HG02571 (cell line): Measurements from ENCODE around the gene HUNK.

Experiments used
- ATAC-seq: cut with Tn5 transposase; IDR thresholded peaks from one replicate; pipeline ENCODE4 v1.9.1; 2021; ENCODE audit warnings: mild to moderate bottlenecking, moderate library complexity; ENCODE audit not compliant: unreplicated experiment

HUNK gene

GRCh38 chr21:31895077-31895835 lies 22.4 kb downstream of the HUNK start:
- ATAC-seq: no peak

- ATAC-seq: no peak
Measured at GRCh38 chr21:31896019-31896418, 23.2 kb downstream of the HUNK start.

GRCh38 chr21:31897311-31897710 lies 24.5 kb downstream of the HUNK start:
- no peak for ATAC-seq

- no peak for ATAC-seq
Measured at GRCh38 chr21:31898933-31899630, 26.3 kb downstream of the HUNK start.

- no peak for ATAC-seq
Measured at GRCh38 chr21:31900121-31900895, 27.5 kb downstream of the HUNK start.

- ATAC-seq: no peak
Measured at GRCh38 chr21:31901315-31901714, 28.5 kb downstream of the HUNK start.

GRCh38 chr21:31902438-31902837 lies 29.6 kb downstream of the HUNK start:
- ATAC-seq: no peak

- no peak for ATAC-seq
Measured at GRCh38 chr21:31903896-31904295, 31.1 kb downstream of the HUNK start.

- ATAC-seq: no peak
Measured at GRCh38 chr21:31905503-31906451, 33.0 kb downstream of the HUNK start.

GRCh38 chr21:31908106-31909031 lies 35.5 kb downstream of the HUNK start:
- no peak for ATAC-seq

GRCh38 chr21:31909153-31910073 lies 36.6 kb downstream of the HUNK start:
- ATAC-seq: no peak

- no peak for ATAC-seq
Measured at GRCh38 chr21:31910074-31910470, 37.3 kb downstream of the HUNK start.

GRCh38 chr21:31911138-31911907 lies 38.5 kb downstream of the HUNK start:
- ATAC-seq: no peak

GRCh38 chr21:31912501-31912900 lies 39.7 kb downstream of the HUNK start:
- no peak for ATAC-seq

GRCh38 chr21:31913182-31913608 lies 40.4 kb downstream of the HUNK start:
- no peak for ATAC-seq

GRCh38 chr21:31914472-31914871 lies 41.7 kb downstream of the HUNK start:
- no peak for ATAC-seq

GRCh38 chr21:31915566-31915965 lies 42.7 kb downstream of the HUNK start:
- ATAC-seq: no peak

- ATAC-seq: no peak
Measured at GRCh38 chr21:31917108-31917507, 44.3 kb downstream of the HUNK start.
